Midbrain (tissue), 1 donor: ENCODE results near the gene MYO5C.

Experiments used
- DNase-seq: peaks from one replicate; lab custom pipeline; 2025; lab: John Stamatoyannopoulos, UW

MYO5C gene

DNA sequence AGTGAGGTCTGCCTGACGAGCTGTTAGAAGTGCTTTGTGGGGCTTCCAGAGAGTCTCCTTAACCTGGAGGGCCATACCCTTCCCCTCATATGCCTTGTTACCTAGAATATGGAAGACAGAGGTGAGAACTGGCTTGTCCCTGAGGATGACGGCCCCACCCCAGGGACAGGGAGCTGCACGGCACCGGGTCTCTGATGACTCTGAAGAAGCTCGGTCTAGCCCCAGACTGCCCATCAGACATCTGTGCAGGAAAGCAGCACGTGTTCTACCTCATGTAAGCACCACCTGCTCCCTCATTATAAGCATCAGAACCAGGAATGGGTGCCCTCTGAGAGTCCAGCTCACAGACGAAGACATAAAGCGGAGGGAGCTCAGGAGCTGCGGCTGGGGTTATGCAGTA is 18.0 kb downstream of the MYO5C start:
- no peak for DNase-seq

DNA sequence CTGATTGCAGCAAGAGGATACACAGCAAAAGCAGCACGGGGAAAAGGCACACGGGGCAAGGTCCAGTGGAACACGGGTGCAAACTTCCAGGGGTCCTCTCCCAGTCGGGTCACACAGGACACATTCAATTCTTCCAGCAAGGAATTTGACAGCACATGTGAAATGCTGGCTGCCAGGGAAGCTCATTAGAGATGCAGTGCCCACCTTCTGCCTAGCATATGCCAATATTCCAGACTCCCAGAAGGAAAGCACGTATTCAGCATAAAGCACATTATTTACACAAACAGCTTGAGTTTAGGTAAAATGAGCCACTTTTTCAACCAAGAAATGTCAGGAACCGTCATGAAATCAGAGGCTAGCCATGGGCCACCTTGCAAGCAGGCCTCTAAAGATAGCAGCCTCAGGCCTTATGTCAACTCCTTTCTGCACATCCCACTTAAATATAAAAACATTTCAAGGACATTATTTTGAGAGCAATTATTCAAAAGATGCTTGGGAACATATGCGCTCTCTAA is 19.3 kb downstream of the MYO5C start:
- no peak for DNase-seq

- DNase-seq: no peak
These were observed 31.9 kb downstream of the MYO5C start for GRCh38 chr15:52263563-52264282.

DNA sequence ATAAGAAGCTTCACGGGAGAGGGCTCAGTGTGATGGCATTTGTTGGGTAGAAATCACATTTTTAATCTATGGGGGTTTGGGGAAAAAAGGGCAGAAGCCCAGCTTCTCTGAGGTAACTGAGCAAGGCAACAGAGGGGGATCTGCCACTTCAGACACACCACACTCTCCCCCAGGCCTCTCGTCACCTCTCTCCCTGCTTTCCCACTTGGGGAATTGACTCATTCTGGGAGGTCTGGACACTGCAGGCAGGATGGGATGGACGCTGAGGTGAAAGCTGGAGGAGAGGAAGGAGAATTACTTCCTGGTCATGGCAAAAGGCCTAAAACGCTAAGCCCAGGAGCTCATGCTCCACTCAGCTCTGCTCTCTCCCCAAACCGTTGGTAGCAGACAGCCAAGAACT is 33.2 kb downstream of the MYO5C start:
- no peak for DNase-seq

GRCh38 chr15:52261498-52262242 is 33.9 kb downstream of the MYO5C start:
- peak; percentile 12 for DNase-seq

DNA sequence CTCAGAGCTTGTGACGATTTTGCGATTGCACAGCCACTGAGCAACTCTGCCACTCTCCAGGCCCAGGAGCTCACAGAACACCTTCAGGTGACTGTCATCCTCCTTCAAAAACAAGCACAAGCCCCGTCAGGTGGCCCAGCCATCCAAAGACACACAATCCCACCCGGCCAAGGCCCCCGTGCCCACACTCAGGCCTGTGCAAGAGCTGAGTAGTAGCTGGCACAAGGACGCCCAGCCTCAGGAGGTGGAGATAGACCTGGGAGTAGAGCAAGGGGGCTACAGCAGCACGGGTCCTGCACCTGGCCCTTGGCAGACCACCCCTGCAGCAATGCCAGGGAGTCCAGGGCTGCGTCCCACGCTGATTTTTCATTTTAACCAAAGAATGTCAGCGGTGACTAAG is 34.6 kb downstream of the MYO5C start:
- no peak for DNase-seq

GRCh38 chr15:52259503-52259902 is 36.1 kb downstream of the MYO5C start:
- no peak for DNase-seq

DNA sequence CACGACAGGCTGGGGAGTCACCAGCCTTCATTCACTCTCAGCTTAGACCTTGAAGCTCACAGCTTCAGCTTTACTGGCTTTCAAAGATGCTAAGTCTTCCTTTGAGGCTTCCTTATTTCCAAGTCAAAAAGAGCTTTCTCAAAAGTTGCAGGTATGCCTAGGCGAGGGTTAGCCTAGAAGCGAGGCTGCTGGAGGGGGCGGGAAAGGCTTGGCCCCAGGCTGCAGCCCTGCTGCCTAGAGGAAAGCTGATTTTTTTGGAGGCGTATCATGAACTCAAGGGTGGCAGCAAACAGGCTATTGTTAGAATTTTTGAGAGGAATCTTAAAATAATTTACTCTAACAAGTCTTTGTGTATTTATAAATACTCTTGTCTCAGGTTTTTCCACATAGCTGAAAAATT is 37.1 kb downstream of the MYO5C start:
- no peak for DNase-seq

- no peak for DNase-seq
These were observed 37.9 kb downstream of the MYO5C start for GRCh38 chr15:52257734-52258062.

DNA sequence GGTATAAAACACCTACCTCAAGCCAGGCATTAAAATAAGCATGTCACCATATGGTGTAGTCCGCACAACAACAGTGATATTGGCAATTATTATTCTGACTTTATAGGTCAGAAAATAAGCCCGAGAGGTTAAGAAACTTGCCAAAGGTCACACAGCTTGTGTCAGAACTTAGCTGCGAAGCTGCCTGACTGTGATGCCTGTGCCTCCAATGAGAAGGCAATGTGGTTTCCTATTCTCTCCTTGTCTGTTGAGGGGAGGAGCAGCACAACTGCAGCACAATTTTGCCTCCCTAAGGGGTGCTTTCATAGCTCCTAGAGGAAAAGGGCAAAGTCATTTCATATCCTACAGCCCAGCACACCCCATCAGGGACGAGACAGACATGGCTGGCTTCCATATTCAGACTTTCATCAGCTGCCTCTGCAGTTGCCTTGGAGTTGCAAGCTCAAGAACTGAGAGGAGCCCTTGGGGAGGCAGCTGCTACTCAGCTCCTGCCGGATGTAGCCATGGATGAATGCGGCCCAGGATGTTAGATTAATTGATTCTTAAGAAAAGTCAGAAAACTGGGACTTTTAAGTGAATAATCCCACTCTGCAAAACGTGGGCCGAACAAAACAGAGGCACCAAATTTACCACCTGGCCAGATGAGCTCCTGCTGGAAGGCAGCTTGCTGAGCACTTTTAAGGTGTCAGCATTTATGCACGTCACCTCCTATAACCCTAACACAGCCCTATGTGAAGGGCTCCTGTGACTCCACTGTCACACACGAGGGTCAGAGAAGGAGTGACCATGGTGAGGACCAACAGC is 38.5 kb downstream of the MYO5C start:
- DNase-seq: no peak

GRCh38 chr15:52256366-52256765 is 39.2 kb downstream of the MYO5C start:
- DNase-seq: peak; percentile 79

DNA sequence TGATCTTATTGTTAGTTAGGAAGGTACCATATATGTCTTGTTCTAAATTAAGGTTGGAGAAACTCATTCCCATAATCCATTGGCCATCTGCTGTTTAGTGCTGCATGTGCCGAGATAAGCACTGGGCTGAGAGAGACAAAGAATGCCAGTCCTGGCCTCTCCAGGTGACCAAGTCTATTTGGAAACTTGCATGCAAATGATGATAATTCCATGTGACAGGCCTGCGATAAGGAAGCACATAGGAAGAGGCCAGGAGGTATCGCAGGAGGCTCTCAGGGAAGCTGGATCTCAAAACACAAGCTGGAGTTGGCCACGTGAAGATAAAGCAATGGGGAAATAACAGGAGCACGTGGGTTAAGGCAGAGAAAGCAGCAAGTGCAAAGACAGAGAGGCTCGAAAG is 39.7 kb downstream of the MYO5C start:
- DNase-seq: no peak

DNA sequence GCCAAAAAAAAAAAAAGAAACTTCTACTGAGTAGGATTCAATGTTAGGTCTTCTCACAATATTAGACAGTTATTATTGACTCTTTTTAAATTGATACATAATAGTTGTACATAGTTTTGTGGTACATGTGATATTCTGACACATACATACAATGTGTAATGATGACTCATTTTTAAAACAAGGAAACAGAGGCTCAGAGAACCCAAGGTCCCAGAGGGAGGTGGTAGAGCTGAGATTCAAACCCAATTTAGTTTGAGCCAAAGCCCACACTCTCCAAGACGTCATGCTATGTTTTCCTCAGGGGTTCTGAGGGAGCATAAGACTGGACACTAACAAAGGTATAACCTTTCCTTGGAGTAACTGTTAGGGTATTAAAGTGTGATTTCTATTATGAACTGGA is 40.6 kb downstream of the MYO5C start:
- no peak for DNase-seq

DNA sequence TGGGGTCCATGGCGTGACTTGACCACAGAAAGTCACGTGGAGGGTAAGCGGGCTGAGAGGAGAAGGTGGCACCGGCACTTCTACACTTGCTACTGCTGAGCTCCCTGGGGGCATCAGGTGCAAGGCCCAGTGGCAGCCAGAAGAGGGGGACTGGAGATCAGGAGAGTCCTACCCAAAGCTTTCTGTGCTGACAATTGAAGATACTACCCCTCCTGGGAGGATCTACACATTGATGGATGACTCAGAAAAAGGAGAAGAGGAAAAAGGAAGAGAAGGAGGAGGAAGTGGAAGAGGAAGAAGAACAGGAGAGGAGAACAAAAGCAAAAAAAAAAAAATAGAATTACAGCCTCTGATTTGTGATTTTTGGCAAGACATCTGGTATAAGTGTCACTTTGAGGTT is 41.2 kb downstream of the MYO5C start:
- DNase-seq: no peak

GRCh38 chr15:52252781-52253180 is 42.8 kb downstream of the MYO5C start:
- DNase-seq: no peak

- DNase-seq: no peak
These were observed 44.3 kb downstream of the MYO5C start for GRCh38 chr15:52251144-52251860.

GRCh38 chr15:52247461-52247860 is 48.1 kb downstream of the MYO5C start:
- DNase-seq: no peak

- no peak for DNase-seq
These were observed 48.7 kb downstream of the MYO5C start for GRCh38 chr15:52246686-52247431.

DNA sequence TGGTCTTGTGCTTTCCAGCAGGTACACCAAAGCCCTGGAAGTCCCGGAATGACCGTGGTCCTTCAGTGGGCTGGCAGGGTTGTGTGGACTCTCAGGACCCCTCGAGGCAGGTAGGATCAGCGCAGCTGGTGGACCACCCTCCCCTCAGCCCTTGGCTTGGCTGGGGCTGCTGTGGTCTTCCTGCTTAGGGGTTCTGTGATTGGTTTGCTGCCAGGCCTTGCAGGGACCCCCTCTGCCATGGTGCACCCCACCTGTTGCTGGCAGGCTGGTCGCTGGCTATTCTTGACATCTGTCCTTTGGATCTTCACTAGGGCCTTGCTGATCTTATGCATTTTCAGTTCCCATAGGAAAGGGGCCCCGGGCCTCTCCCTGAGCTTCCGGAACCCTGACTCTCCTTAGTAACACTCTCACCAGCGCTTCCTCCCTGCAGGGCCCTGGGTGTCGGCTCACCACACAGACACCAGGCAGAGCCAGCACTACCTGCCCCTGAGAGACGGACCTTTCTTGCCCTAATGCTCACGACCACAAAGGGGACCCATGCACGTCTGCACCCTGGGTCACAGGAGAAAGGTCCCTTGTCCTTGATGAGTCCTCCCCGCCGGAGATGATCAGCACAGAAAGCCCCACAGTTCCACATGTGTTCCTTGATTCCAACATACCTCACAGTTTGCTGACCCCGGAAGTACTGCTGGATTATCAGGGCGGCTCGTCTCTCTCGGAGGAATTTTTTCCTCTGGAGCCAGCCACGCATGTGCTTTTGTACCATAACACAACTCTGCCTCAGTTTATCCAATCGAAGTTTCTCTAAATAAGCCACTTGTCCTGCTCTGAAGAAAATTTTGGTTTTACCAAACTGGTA is 51.7 kb downstream of the MYO5C start:
- DNase-seq: no peak

DNA sequence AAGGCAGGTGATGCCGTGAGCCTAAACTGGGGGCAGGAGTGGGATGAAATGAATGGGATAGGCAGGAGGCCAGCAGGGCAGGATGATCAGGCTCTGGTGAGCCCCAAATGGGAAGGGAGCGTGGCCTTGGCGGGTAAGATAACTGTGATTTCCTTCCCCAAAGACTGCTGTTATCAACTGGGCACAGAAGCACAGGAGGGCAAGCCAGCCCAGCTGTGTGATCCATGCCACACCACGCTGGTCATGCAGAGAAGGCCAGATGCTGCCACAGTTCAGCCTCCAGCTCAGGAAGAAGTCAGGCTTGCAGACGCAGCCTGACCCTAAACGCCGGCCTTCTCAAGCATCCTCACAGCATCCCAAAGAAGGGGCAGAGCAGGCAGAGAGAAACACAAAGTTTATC is 52.3 kb downstream of the MYO5C start:
- no peak for DNase-seq
